Measurements from ENCODE around the gene CFAP77.

GRCh38 chr9:132365986-132366385, 44.0 kb upstream of the CFAP77 start:
- no peak for TF ChIP-seq FOXA1 (IDR thresholded peaks at IDR 0.05)
- no peak for TF ChIP-seq BHLHE40 (IDR thresholded peaks at IDR 0.05; ENCODE audit: borderline replicate concordance)
- no peak for TF ChIP-seq HDGF (IDR thresholded peaks at IDR 0.05; ENCODE audit: borderline replicate concordance)
- TF ChIP-seq FOXM1 (IDR thresholded peaks at IDR 0.05; ENCODE audit: borderline replicate concordance): no peak
- no peak for TF ChIP-seq FOXK2 (IDR thresholded peaks at IDR 0.05)
- no peak for TF ChIP-seq PKNOX1 (IDR thresholded peaks at IDR 0.05)
- no peak for TF ChIP-seq CTBP1 (IDR thresholded peaks at IDR 0.05; ENCODE audit: borderline replicate concordance)
- no peak for TF ChIP-seq TARDBP (IDR thresholded peaks at IDR 0.05)
- TF ChIP-seq ELF4 (IDR thresholded peaks at IDR 0.05): no peak

All from HEK293T (cell line).